ENCODE data around the gene SLC6A3. TPM values are rescaled to one million over a fixed set of nuclear protein-coding genes. Genes with fewer than 3 reads are reported as not detected.

The SLC6A3 gene
- total RNA-seq, 1 experiment from 2014 or later: 0.05 TPM

DNA sequence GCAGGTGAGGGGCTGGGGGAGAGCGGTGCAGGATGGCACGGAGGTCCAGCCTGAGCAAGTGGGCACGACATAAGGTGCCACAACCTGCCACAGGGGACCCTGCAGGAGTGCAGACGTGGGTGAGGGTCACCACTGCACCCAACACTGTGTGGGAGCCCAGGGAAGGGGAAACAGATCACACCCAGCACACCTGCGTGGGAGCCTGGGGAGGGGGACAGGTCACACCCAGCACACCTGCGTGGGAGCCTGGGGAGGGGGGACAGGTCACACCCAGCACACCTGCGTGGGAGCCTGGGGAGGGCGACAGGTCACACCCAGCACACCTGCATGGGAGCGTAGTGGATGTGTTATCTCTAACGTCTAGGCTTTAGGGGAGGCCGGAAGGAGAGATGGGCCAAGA is 53.0 kb downstream of the SLC6A3 start:
- CTCF ChIA-PET: no interaction called here
- Histone ChIP-seq H3K36me3 (ENCODE audit: control insufficient read depth, insufficient read depth, low read length) (no peaks in the 10 kb centered on the region), H3K4me1 (ENCODE audit: control insufficient read depth, insufficient read depth, low read length) (peaks cover 7% of the 10 kb centered on the region; the same call in 1 of the 2 replicates), H3K4me3 (ENCODE audit: low read depth in 2 of 2, low read length in 2 of 2) (no peak overlapping the region), H3K9me3 (ENCODE audit: control insufficient read depth, insufficient read depth, low read depth, low read length) (no peaks in the 10 kb centered on the region), H3K27me3 (ENCODE audit: control insufficient read depth, insufficient read depth, low read length) (peaks cover 13% of the 10 kb centered on the region), H3K27ac (ENCODE audit: low read length) (no peak overlapping the region)
- TF ChIP-seq TCF7L2 (IDR thresholded peaks at IDR 0.05; ENCODE audit: low read depth, low read length) (no peak), SIN3A (IDR thresholded peaks at IDR 0.05; ENCODE audit: borderline replicate concordance, insufficient read depth, low read depth, low read length) (no peak), POLR2AphosphoS5 (IDR thresholded peaks at IDR 0.05; ENCODE audit: low read depth, low read length) (no peak)
- TF ChIP-seq, protein P1, sequence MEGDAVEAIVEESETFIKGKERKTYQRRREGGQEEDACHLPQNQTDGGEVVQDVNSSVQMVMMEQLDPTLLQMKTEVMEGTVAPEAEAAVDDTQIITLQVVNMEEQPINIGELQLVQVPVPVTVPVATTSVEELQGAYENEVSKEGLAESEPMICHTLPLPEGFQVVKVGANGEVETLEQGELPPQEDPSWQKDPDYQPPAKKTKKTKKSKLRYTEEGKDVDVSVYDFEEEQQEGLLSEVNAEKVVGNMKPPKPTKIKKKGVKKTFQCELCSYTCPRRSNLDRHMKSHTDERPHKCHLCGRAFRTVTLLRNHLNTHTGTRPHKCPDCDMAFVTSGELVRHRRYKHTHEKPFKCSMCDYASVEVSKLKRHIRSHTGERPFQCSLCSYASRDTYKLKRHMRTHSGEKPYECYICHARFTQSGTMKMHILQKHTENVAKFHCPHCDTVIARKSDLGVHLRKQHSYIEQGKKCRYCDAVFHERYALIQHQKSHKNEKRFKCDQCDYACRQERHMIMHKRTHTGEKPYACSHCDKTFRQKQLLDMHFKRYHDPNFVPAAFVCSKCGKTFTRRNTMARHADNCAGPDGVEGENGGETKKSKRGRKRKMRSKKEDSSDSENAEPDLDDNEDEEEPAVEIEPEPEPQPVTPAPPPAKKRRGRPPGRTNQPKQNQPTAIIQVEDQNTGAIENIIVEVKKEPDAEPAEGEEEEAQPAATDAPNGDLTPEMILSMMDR (IDR thresholded peaks at IDR 0.05): no peak
- TF ChIP-seq, protein P2, sequence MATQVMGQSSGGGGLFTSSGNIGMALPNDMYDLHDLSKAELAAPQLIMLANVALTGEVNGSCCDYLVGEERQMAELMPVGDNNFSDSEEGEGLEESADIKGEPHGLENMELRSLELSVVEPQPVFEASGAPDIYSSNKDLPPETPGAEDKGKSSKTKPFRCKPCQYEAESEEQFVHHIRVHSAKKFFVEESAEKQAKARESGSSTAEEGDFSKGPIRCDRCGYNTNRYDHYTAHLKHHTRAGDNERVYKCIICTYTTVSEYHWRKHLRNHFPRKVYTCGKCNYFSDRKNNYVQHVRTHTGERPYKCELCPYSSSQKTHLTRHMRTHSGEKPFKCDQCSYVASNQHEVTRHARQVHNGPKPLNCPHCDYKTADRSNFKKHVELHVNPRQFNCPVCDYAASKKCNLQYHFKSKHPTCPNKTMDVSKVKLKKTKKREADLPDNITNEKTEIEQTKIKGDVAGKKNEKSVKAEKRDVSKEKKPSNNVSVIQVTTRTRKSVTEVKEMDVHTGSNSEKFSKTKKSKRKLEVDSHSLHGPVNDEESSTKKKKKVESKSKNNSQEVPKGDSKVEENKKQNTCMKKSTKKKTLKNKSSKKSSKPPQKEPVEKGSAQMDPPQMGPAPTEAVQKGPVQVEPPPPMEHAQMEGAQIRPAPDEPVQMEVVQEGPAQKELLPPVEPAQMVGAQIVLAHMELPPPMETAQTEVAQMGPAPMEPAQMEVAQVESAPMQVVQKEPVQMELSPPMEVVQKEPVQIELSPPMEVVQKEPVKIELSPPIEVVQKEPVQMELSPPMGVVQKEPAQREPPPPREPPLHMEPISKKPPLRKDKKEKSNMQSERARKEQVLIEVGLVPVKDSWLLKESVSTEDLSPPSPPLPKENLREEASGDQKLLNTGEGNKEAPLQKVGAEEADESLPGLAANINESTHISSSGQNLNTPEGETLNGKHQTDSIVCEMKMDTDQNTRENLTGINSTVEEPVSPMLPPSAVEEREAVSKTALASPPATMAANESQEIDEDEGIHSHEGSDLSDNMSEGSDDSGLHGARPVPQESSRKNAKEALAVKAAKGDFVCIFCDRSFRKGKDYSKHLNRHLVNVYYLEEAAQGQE (IDR thresholded peaks at IDR 0.05; ENCODE audit: insufficient read depth in 1 of 2, low read depth in 2 of 2, low read length in 1 of 2): no peak
- intact Hi-C loops (cut with micrococcal nuclease; ENCODE audit: unreplicated experiment) (no loop called here), in situ Hi-C loops (cut with HindIII; ENCODE audit: low pct_unique_long_range_greater_than_20kb, low sequenced_read_pairs) (no loop called here)
- ATAC-seq: no peak
- BruUV-seq (replicated peaks): no TSS peak
- POLR2A ChIA-PET: no interaction called here
- no peak for DNase-seq (ENCODE audit: low read depth, low spot score)

DNA sequence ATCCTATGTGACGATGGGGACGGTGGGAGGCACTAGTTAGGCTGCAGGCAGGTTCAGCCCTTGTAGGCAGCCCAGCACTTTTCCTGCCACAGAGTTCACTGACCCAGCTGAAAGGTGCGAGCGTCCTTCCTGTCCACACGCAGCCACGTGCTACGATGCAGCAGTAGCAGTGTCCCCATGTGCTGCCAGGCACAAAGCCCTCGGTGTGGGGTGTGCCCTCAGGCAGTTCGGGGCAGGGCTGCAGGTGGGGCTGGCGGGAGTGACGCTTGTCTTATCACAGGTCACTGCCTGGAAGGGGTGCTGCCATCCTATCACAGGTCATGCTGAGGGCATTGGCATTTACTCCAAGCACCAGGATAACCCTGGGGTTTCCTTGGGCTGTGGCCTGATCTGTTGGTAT is 53.5 kb downstream of the SLC6A3 start:
- intact Hi-C loops (cut with micrococcal nuclease; ENCODE audit: unreplicated experiment): no loop called here
- DNase-seq (ENCODE audit: low read depth, low spot score) (no peak), ATAC-seq (no peak)
- in situ Hi-C loops (cut with HindIII; ENCODE audit: low pct_unique_long_range_greater_than_20kb, low sequenced_read_pairs): no loop called here
- CTCF ChIA-PET: interaction anchor here (1.0 kb wide), 1 partner anchor 12 kb away, joined by 7 read pairs; no protein-coding TSS in a partner anchor
- no peak overlapping the region for H3K4me3 ChIP-seq (ENCODE audit: low read depth in 2 of 2, low read length in 2 of 2)
- no peaks in the 10 kb centered on the region for H3K36me3 ChIP-seq (ENCODE audit: control insufficient read depth, insufficient read depth, low read length)
- H3K27ac ChIP-seq (ENCODE audit: low read length): no peak overlapping the region
- POLR2A ChIA-PET: no interaction called here
- TF ChIP-seq, protein P2 (IDR thresholded peaks at IDR 0.05; ENCODE audit: insufficient read depth in 1 of 2, low read depth in 2 of 2, low read length in 1 of 2): no peak
- TF ChIP-seq TCF7L2 (IDR thresholded peaks at IDR 0.05; ENCODE audit: low read depth, low read length): no peak
- no peak for TF ChIP-seq SIN3A (IDR thresholded peaks at IDR 0.05; ENCODE audit: borderline replicate concordance, insufficient read depth, low read depth, low read length)
- H3K9me3 ChIP-seq (ENCODE audit: control insufficient read depth, insufficient read depth, low read depth, low read length): no peaks in the 10 kb centered on the region
- H3K27me3 ChIP-seq (ENCODE audit: control insufficient read depth, insufficient read depth, low read length): peaks cover 12% of the 10 kb centered on the region
- peaks cover 8% of the 10 kb centered on the region; the same call in 1 of the 2 replicates for H3K4me1 ChIP-seq (ENCODE audit: control insufficient read depth, insufficient read depth, low read length)
- no TSS peak for BruUV-seq (replicated peaks)

All from Panc1 (cell line).